ENCODE measurements around the gene TPM3. TPM values are rescaled to one million over a fixed set of nuclear protein-coding genes. Genes with fewer than 3 reads are reported as not detected.

Gene TPM3
- polyA plus RNA-seq, 1 donor from 2014 or later, result 356 TPM

- Histone ChIP-seq H3K4me3 (ENCODE audit: low read length) (peak overlapping the region; percentile 76), H3K4me2 (ENCODE audit: low read length) (peak overlapping the region; percentile 78), H3K36me3 (ENCODE audit: insufficient read depth, low read length) (no peaks in the 10 kb centered on the region), H2AFZ (ENCODE audit: low read depth, low read length) (peak overlapping the region; percentile 4), H3K9ac (ENCODE audit: low read length) (peak overlapping the region; percentile 99), H3F3A (ENCODE audit: insufficient read depth, low read length, poor library complexity, severe bottlenecking) (peaks cover 8% of the 10 kb centered on the region), H3K9me2 (ENCODE audit: insufficient read depth, low read length) (no peaks in the 10 kb centered on the region), H3K27ac (ENCODE audit: low read length) (peak overlapping the region; percentile 97), H4K20me1 (ENCODE audit: insufficient read depth) (no peaks in the 10 kb centered on the region), H3K79me2 (replicated peaks; ENCODE audit: insufficient read depth, low read length) (peaks cover 86% of the 10 kb centered on the region), H3K9me3 (ENCODE audit: low read length) (no peaks in the 10 kb centered on the region), H3K27me3 (ENCODE audit: insufficient read depth, low read depth, low read length) (no peaks in the 10 kb centered on the region)
- TF ChIP-seq REST (IDR thresholded peaks at IDR 0.05; ENCODE audit: borderline replicate concordance) (peak; percentile 63), TAF1 (IDR thresholded peaks at IDR 0.05; ENCODE audit: low read depth) (peak; percentile 72), EP300 (conservative IDR thresholded peaks at IDR 0.05; ENCODE audit: poor library complexity, severe bottlenecking) (no peak)
These were observed 29.5 kb upstream of the TPM3 start for GRCh38 chr1:154221278-154222001.

- H4K20me1 ChIP-seq (ENCODE audit: insufficient read depth), result no peaks in the 10 kb centered on the region
- peak overlapping the region; percentile 4 for H2AFZ ChIP-seq (ENCODE audit: low read depth, low read length)
- H3K36me3 ChIP-seq (ENCODE audit: insufficient read depth, low read length), result no peaks in the 10 kb centered on the region
These were observed 29.0 kb upstream of the TPM3 start for GRCh38 chr1:154220970-154221277.

GRCh38 chr1:154220071-154220969, 28.4 kb upstream of the TPM3 start, which contains the start of gene UBAP2L:
Gene UBAP2L, plus strand, starts transcription at chr1:154220955. Its CDS starts 4,169 bp downstream, at chr1:154225124.
- Histone ChIP-seq H2AFZ (ENCODE audit: low read depth, low read length) (peak within 1 kb of the TSS; percentile 79), H3K79me2 (replicated peaks; ENCODE audit: insufficient read depth, low read length) (peaks cover 77% of the 10 kb centered on the region)

More at GRCh38 chr1:154220970-154221277, 29.0 kb upstream of the TPM3 start:
- H3K27ac ChIP-seq (ENCODE audit: low read length), result peak overlapping the region; percentile 97
- H3K9ac ChIP-seq (ENCODE audit: low read length), result peak overlapping the region; percentile 99
- H3K9me2 ChIP-seq (ENCODE audit: insufficient read depth, low read length), result no peaks in the 10 kb centered on the region
- peak overlapping the region; percentile 76 for H3K4me3 ChIP-seq (ENCODE audit: low read length)
- H3K9me3 ChIP-seq (ENCODE audit: low read length), result no peaks in the 10 kb centered on the region
- peaks cover 8% of the 10 kb centered on the region for H3F3A ChIP-seq (ENCODE audit: insufficient read depth, low read length, poor library complexity, severe bottlenecking)
- no peaks in the 10 kb centered on the region for H3K27me3 ChIP-seq (ENCODE audit: insufficient read depth, low read depth, low read length)
- H3K79me2 ChIP-seq (replicated peaks; ENCODE audit: insufficient read depth, low read length), result peaks cover 81% of the 10 kb centered on the region
- no peak overlapping the region for H3K4me2 ChIP-seq (ENCODE audit: low read length)
- TF ChIP-seq EP300 (conservative IDR thresholded peaks at IDR 0.05; ENCODE audit: poor library complexity, severe bottlenecking) (no peak), POLR2AphosphoS5 (IDR thresholded peaks at IDR 0.05) (peak; percentile 68)

More at GRCh38 chr1:154220071-154220969, 28.4 kb upstream of the TPM3 start, which contains the start of gene UBAP2L:
- TF ChIP-seq EZH2 (IDR thresholded peaks at IDR 0.05; ENCODE audit: borderline replicate concordance, insufficient read depth, low read length, poor library complexity, severe bottlenecking) (no peak), REST (IDR thresholded peaks at IDR 0.05; ENCODE audit: borderline replicate concordance) (peak; percentile 84), POLR2AphosphoS5 (IDR thresholded peaks at IDR 0.05) (peak; percentile 89), RAD21 (conservative IDR thresholded peaks at IDR 0.05) (no peak), EP300 (conservative IDR thresholded peaks at IDR 0.05; ENCODE audit: poor library complexity, severe bottlenecking) (peak; percentile 67), SMC3 (conservative IDR thresholded peaks at IDR 0.05; ENCODE audit: poor library complexity) (no peak), TAF1 (IDR thresholded peaks at IDR 0.05; ENCODE audit: low read depth) (peak; percentile 96), CTCF (IDR thresholded peaks at IDR 0.05; ENCODE audit: poor library complexity, severe bottlenecking) (no peak), MXI1 (conservative IDR thresholded peaks at IDR 0.05; ENCODE audit: poor library complexity, severe bottlenecking) (peak; percentile 87)
- H4K20me1 ChIP-seq (ENCODE audit: insufficient read depth), result no peaks in the 10 kb centered on the region
- peak within 1 kb of the TSS; percentile 76 for H3K4me3 ChIP-seq (ENCODE audit: low read length)
- no peaks in the 10 kb centered on the region for H3K9me3 ChIP-seq (ENCODE audit: low read length)
- H3K4me2 ChIP-seq (ENCODE audit: low read length), result peak within 1 kb of the TSS; percentile 96
- no peaks in the 10 kb centered on the region for H3K27me3 ChIP-seq (ENCODE audit: insufficient read depth, low read depth, low read length)
- no peaks in the 10 kb centered on the region for H3K36me3 ChIP-seq (ENCODE audit: insufficient read depth, low read length)
- peak within 1 kb of the TSS; percentile 99 for H3K9ac ChIP-seq (ENCODE audit: low read length)
- H3K27ac ChIP-seq (ENCODE audit: low read length), result peak within 1 kb of the TSS; percentile 99
- H3F3A ChIP-seq (ENCODE audit: insufficient read depth, low read length, poor library complexity, severe bottlenecking), result peaks cover 8% of the 10 kb centered on the region
- no peaks in the 10 kb centered on the region for H3K9me2 ChIP-seq (ENCODE audit: insufficient read depth, low read length)
